OCI-LY1 (cell line): ENCODE measurements around the gene SYCP2L.

Experiments used
- EZH2 ChIP-seq: fragments of 200-600 bp; sonication (generic), shearing (Covaris generic); IDR thresholded peaks from 2 replicates; pipeline ENCODE4 v1.8.0; 2017; ENCODE audit warnings: borderline replicate concordance, mixed run types, mild to moderate bottlenecking, antibody characterized with exemption, low read length, moderate library complexity, mixed read lengths
- TF ChIP-seq, protein P1 (sequence below): fragments of 200-600 bp; sonication (generic), shearing (Covaris generic); IDR thresholded peaks from 2 replicates; pipeline ENCODE4 v1.5.1; 2017; ENCODE audit warnings: mild to moderate bottlenecking, antibody characterized with exemption, low read length, moderate library complexity, mixed read lengths

- TF ChIP-seq, protein P1, sequence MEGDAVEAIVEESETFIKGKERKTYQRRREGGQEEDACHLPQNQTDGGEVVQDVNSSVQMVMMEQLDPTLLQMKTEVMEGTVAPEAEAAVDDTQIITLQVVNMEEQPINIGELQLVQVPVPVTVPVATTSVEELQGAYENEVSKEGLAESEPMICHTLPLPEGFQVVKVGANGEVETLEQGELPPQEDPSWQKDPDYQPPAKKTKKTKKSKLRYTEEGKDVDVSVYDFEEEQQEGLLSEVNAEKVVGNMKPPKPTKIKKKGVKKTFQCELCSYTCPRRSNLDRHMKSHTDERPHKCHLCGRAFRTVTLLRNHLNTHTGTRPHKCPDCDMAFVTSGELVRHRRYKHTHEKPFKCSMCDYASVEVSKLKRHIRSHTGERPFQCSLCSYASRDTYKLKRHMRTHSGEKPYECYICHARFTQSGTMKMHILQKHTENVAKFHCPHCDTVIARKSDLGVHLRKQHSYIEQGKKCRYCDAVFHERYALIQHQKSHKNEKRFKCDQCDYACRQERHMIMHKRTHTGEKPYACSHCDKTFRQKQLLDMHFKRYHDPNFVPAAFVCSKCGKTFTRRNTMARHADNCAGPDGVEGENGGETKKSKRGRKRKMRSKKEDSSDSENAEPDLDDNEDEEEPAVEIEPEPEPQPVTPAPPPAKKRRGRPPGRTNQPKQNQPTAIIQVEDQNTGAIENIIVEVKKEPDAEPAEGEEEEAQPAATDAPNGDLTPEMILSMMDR, result no peak
- no peak for TF ChIP-seq EZH2
These were observed 61.1 kb downstream of the SYCP2L start for GRCh38 chr6:10947966-10948365.
